Right lung (tissue), 5 donors: Measurements from ENCODE around the gene LRIG1. TPM values are rescaled to one million over a fixed set of nuclear protein-coding genes. Genes with fewer than 3 reads are reported as not detected.

Experiments used
- DNase-seq, 2 donors: peaks; one replicate each; pipeline ENCODE4 v3.0.0-alpha.2; 2013
- polyA plus RNA-seq, 5 donors: library from polyadenylated mRNA; unstranded; fragments of 120-200 nt; gene quantifications; one replicate each; pipeline versions ENCODE4 v1.2.1 to v1.2.3, GENCODE V29; 2013; ENCODE audit warnings: inconsistent platforms in 1 of 5, low replicate concordance in 1 of 5; ENCODE audit not compliant: insufficient read length in 5 of 5, insufficient read depth in 1 of 5

The LRIG1 gene
- polyA plus RNA-seq, 5 donors, result 28.9 to 40.5 (median 37.3) TPM

- DNase-seq, result no peak
These were observed 30.5 kb downstream of the LRIG1 start for GRCh38 chr3:66470285-66470684.

- no peak for DNase-seq
These were observed 31.6 kb downstream of the LRIG1 start for GRCh38 chr3:66469220-66469640.

- no peak for DNase-seq
These were observed 32.7 kb downstream of the LRIG1 start for GRCh38 chr3:66467996-66468735.

- no peak for DNase-seq
These were observed 34.1 kb downstream of the LRIG1 start for GRCh38 chr3:66466606-66467270.

- DNase-seq, result no peak
These were observed 35.2 kb downstream of the LRIG1 start for GRCh38 chr3:66465587-66465986.

GRCh38 chr3:66465034-66465433 lies 35.8 kb downstream of the LRIG1 start:
- no peak for DNase-seq

GRCh38 chr3:66464512-66464894 lies 36.3 kb downstream of the LRIG1 start:
- DNase-seq, result no peak

GRCh38 chr3:66463730-66464511 lies 36.9 kb downstream of the LRIG1 start:
- DNase-seq, result no peak

GRCh38 chr3:66463054-66463631 lies 37.7 kb downstream of the LRIG1 start:
- no peak for DNase-seq

- no peak for DNase-seq
These were observed 43.6 kb downstream of the LRIG1 start for GRCh38 chr3:66457252-66457651.

GRCh38 chr3:66456711-66457173 lies 44.1 kb downstream of the LRIG1 start:
- no peak for DNase-seq

- DNase-seq, result no peak
These were observed 46.4 kb downstream of the LRIG1 start for GRCh38 chr3:66454464-66454859.

GRCh38 chr3:66453651-66454463 lies 47.0 kb downstream of the LRIG1 start:
- DNase-seq, result no peak

- no peak for DNase-seq
These were observed 48.4 kb downstream of the LRIG1 start for GRCh38 chr3:66452303-66453011.

- no peak for DNase-seq
These were observed 49.1 kb downstream of the LRIG1 start for GRCh38 chr3:66451766-66452165.

GRCh38 chr3:66450390-66451022 lies 50.3 kb downstream of the LRIG1 start:
- peak; percentile 77 to 80 for DNase-seq

- DNase-seq, result no peak
These were observed 51.3 kb downstream of the LRIG1 start for GRCh38 chr3:66449411-66449974.

- DNase-seq, result no peak
These were observed 56.6 kb downstream of the LRIG1 start for GRCh38 chr3:66444146-66444644.

GRCh38 chr3:66443118-66443803 lies 57.6 kb downstream of the LRIG1 start:
- no peak for DNase-seq
